ENCODE data around the gene NCKAP5. TPM values are rescaled to one million over a fixed set of nuclear protein-coding genes. Genes with fewer than 3 reads are reported as not detected.

The NCKAP5 gene
- total RNA-seq, 1 donor from 2014 or later: 2.7 TPM

GRCh38 chr2:132761437-132761836 is 806.8 kb downstream of the NCKAP5 start:
- H3K27me3 Mint-ChIP-seq (ENCODE audit: low read depth, unreplicated experiment): peaks cover 5% of the 10 kb centered on the region
- H3K4me3 Mint-ChIP-seq (ENCODE audit: unreplicated experiment): no peak overlapping the region
- H3K4me3 ChIP-seq (ENCODE audit: insufficient read depth, low read depth, low read length): no peak overlapping the region
- H3K79me2 ChIP-seq (ENCODE audit: insufficient read depth, low read length): no peaks in the 10 kb centered on the region
- H4K20me1 ChIP-seq (ENCODE audit: insufficient read depth, low read length): no peaks in the 10 kb centered on the region
- no peaks in the 10 kb centered on the region for H3K9me3 Mint-ChIP-seq (ENCODE audit: unreplicated experiment)
- no peak overlapping the region for H3K27ac Mint-ChIP-seq (ENCODE audit: unreplicated experiment)
- H3K4me2 ChIP-seq (ENCODE audit: low read length): no peak overlapping the region
- H3K4me1 Mint-ChIP-seq (ENCODE audit: low read depth, unreplicated experiment): peaks cover 24% of the 10 kb centered on the region
- H3K36me3 Mint-ChIP-seq (ENCODE audit: low read depth, unreplicated experiment): no peaks in the 10 kb centered on the region
- no peak overlapping the region for H2AFZ ChIP-seq (ENCODE audit: low read depth, low read length)
- no peaks in the 10 kb centered on the region for H3K4me1 ChIP-seq (ENCODE audit: insufficient read depth, low read length)
- no peaks in the 10 kb centered on the region for H3K36me3 ChIP-seq (ENCODE audit: insufficient read depth, low read length)
- no peak for TF ChIP-seq EZH2 (IDR thresholded peaks at IDR 0.05; ENCODE audit: insufficient read depth, low read length)
- no peak for TF ChIP-seq CTCF (IDR thresholded peaks at IDR 0.05; ENCODE audit: insufficient read depth, low read depth, low read length)
- H3K27ac ChIP-seq (ENCODE audit: low read depth, low read length): no peak overlapping the region
- DNase-seq (ENCODE audit: low read depth): no peak
- H3K27me3 ChIP-seq (ENCODE audit: insufficient read depth, low read length): no peaks in the 10 kb centered on the region
- H3K9me3 ChIP-seq (ENCODE audit: insufficient read depth, low read depth, low read length): no peaks in the 10 kb centered on the region
- no peak overlapping the region for H3K9ac ChIP-seq (ENCODE audit: low read length)
- FAIRE-seq: no peak

GRCh38 chr2:132760971-132761370 is 807.3 kb downstream of the NCKAP5 start:
- H3K9me3 ChIP-seq (ENCODE audit: insufficient read depth, low read depth, low read length): no peaks in the 10 kb centered on the region
- H3K9me3 Mint-ChIP-seq (ENCODE audit: unreplicated experiment): no peaks in the 10 kb centered on the region
- FAIRE-seq: no peak
- H3K4me1 ChIP-seq (ENCODE audit: insufficient read depth, low read length): no peaks in the 10 kb centered on the region
- peak overlapping the region; percentile 23 for H3K27ac Mint-ChIP-seq (ENCODE audit: unreplicated experiment)
- H2AFZ ChIP-seq (ENCODE audit: low read depth, low read length): peak overlapping the region; percentile 23
- DNase-seq (ENCODE audit: low read depth): no peak
- H3K36me3 Mint-ChIP-seq (ENCODE audit: low read depth, unreplicated experiment): no peaks in the 10 kb centered on the region
- no peak overlapping the region for H3K9ac ChIP-seq (ENCODE audit: low read length)
- no peaks in the 10 kb centered on the region for H4K20me1 ChIP-seq (ENCODE audit: insufficient read depth, low read length)
- no peak overlapping the region for H3K27ac ChIP-seq (ENCODE audit: low read depth, low read length)
- H3K4me2 ChIP-seq (ENCODE audit: low read length): no peak overlapping the region
- no peak overlapping the region for H3K4me3 Mint-ChIP-seq (ENCODE audit: unreplicated experiment)
- H3K27me3 ChIP-seq (ENCODE audit: insufficient read depth, low read length): no peaks in the 10 kb centered on the region
- peaks cover 5% of the 10 kb centered on the region for H3K27me3 Mint-ChIP-seq (ENCODE audit: low read depth, unreplicated experiment)
- no peaks in the 10 kb centered on the region for H3K79me2 ChIP-seq (ENCODE audit: insufficient read depth, low read length)
- no peaks in the 10 kb centered on the region for H3K36me3 ChIP-seq (ENCODE audit: insufficient read depth, low read length)
- no peak overlapping the region for H3K4me3 ChIP-seq (ENCODE audit: insufficient read depth, low read depth, low read length)
- peaks cover 24% of the 10 kb centered on the region for H3K4me1 Mint-ChIP-seq (ENCODE audit: low read depth, unreplicated experiment)
- no peak for TF ChIP-seq CTCF (IDR thresholded peaks at IDR 0.05; ENCODE audit: insufficient read depth, low read depth, low read length)
- no peak for TF ChIP-seq EZH2 (IDR thresholded peaks at IDR 0.05; ENCODE audit: insufficient read depth, low read length)

GRCh38 chr2:132760405-132760804 is 807.9 kb downstream of the NCKAP5 start:
- Histone ChIP-seq H3K9me3 (ENCODE audit: insufficient read depth, low read depth, low read length) (no peaks in the 10 kb centered on the region), H3K79me2 (ENCODE audit: insufficient read depth, low read length) (no peaks in the 10 kb centered on the region), H2AFZ (ENCODE audit: low read depth, low read length) (no peak overlapping the region), H3K4me2 (ENCODE audit: low read length) (no peak overlapping the region), H3K4me3 (ENCODE audit: insufficient read depth, low read depth, low read length) (no peak overlapping the region), H3K36me3 (ENCODE audit: insufficient read depth, low read length) (no peaks in the 10 kb centered on the region), H3K4me1 (ENCODE audit: insufficient read depth, low read length) (no peaks in the 10 kb centered on the region), H3K27me3 (ENCODE audit: insufficient read depth, low read length) (no peaks in the 10 kb centered on the region), H3K9ac (ENCODE audit: low read length) (no peak overlapping the region), H4K20me1 (ENCODE audit: insufficient read depth, low read length) (no peaks in the 10 kb centered on the region), H3K27ac (ENCODE audit: low read depth, low read length) (no peak overlapping the region)
- no peak for TF ChIP-seq CTCF (IDR thresholded peaks at IDR 0.05; ENCODE audit: insufficient read depth, low read depth, low read length)
- no peak for TF ChIP-seq EZH2 (IDR thresholded peaks at IDR 0.05; ENCODE audit: insufficient read depth, low read length)
- peaks cover 5% of the 10 kb centered on the region for H3K27me3 Mint-ChIP-seq (ENCODE audit: low read depth, unreplicated experiment)
- no peaks in the 10 kb centered on the region for H3K36me3 Mint-ChIP-seq (ENCODE audit: low read depth, unreplicated experiment)
- peaks cover 25% of the 10 kb centered on the region for H3K4me1 Mint-ChIP-seq (ENCODE audit: low read depth, unreplicated experiment)
- DNase-seq (ENCODE audit: low read depth): no peak
- FAIRE-seq: no peak
- no peak overlapping the region for H3K27ac Mint-ChIP-seq (ENCODE audit: unreplicated experiment)
- H3K4me3 Mint-ChIP-seq (ENCODE audit: unreplicated experiment): no peak overlapping the region
- no peaks in the 10 kb centered on the region for H3K9me3 Mint-ChIP-seq (ENCODE audit: unreplicated experiment)
